A549 treated with AZD9567 at 1 μM for 4 hours (cell line): ENCODE results near the gene HOXB7. TPM values are rescaled to one million over a fixed set of nuclear protein-coding genes. Genes with fewer than 3 reads are reported as not detected.

ENCODE experiments used
- total RNA-seq: library from RNA; stranded (reverse); fragments of 200-300 nt; extraction: Qiagen RNA extraction; gene quantifications from 5 replicates; pipeline ENCODE4 v1.2.3, GENCODE V29; 2022; ENCODE audit not compliant: insufficient read depth

HOXB7 gene
- 28.7 to 29.9 TPM (median 29.0 TPM) in 5 replicates for total RNA-seq

DNA sequence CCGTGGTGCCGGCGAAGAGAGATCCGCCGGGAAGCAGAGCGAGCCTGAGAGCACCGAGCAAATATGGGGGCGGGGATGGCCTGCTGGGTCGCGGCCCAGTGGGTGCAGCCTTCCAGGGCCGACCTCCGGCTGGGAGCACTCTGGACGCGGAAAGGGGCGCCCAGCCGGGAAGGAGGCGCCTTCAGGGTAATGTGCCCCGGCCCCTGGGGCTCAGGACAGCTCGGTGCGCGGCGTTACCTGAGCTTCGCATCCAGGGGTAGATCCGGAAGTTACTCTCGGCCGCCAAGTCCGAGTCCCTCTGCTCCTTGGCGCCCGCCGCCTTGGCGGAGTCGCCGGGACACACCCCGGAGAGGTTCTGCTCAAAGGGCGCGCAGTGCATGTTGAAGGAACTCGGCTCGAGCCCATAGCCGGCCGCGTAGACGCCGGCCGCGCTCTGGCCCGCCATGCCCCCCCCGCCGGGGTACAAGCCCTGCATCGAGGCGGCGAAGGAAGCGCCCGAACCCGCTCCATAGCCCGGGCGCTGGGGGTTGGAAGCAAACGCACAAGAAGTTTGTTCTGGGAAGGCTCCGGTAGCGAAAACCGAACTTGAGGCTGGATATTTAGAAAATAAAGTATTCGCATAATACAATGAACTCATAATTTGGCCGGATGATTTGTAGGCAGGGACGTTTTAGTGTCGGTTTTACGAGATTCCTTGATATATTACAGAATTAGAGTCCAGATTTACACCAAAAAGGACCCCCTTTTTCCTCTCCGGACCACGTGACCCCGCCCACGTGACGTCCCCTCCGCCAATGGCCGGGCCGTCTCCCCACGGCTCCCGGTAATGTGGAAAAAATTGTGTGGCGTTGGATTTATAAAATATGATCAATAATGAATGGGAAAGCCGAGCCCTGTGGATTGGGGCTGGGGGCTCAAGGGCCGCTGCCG, at the start of gene HOXB7:
HOXB7 (minus strand) TSS at position 736 of the 930 bp plus-strand sequence; CDS start at position 637, 99 bp downstream.

DNA sequence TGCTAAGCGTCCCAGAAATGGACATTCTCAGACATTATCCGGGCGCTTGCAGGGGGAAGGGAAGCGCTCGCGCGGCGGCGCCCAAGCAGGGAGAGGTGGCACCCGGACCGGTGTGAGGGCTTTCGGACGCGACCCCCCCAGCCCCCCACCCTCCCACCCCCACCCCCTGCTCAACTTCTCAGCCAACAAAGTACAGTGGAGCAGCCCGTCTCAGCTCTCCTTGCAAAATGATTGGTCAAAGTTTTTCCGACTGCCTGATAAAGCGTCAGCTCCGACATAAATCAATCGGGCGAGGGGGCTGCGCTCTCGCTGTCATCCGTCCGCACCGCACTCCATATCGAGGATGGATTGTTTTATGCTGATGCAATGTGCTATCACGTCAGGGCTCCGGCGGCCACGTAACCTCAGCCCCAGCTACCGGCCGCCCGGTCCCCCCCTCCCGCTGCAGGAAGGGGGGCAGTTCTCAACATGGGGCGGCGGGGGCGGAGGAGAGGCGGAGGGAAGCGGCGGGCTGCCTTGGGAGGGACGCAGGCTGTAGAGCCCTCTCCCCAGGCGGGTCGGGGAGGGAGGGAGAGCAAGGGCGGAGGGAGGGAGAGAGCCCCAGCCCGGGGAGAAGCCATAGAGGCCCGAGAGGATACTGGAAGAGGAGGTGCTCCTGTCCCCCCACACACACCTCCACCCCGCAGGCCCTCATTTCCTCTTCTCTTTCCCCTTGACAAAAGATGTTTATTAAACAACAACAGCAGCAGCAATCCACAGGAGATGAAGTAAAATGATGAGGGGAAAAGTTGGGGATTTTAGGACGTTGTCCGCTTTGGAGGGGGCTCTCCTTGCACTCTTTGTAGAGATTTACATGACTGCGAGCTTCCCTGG, 15.7 kb upstream of the HOXB7 start, which contains the start of gene HOXB9:
HOXB9 (minus strand) TSS at position 114 of the 873 bp plus-strand sequence; CDS start at position 25, 89 bp downstream.

DNA sequence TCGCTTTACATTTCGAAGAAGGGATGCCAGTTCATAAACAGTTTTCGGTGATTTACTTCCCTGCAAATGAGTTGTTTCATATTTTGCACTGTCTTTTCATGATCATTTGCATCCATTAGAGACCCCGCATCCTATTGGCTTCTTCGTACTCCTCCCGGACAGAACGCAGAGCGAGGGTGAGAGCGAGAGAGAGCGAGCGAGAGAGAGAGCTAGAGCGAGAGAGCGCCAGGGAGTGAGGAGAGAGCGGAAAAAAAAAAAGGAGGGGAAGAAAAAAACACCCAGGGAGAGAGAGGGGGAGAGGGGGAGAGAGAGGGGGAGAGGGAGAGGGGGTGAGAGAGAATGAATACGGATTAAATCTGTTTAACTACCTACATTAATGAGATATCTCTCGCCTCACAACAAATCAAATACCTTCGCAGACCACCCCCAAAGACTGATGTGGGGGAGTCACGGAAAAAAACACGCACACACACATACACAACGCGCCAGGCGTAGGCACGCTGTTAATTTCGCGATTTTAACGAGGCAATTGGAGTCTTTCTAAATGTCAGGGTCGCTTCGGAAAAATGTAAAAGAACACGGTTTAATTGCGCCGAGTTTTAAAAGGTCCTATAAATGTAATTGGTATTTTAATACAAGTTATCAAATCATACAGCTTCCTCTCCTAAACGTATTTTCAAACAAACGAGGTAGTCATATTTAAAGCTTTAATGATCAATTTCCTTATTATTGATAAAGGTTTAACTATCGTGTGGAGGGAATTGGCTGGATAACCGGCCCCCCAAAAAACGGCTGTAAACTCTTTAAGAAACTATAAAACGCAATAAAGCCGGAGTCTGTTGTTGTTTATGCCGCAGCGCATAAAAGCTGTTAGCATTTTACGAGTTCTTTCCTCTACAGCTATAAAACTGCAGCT, 4.5 kb upstream of the HOXB7 start, which contains the start of gene HOXB8:
HOXB8 (minus strand) TSS at position 246 of the 916 bp plus-strand sequence. CDS start 588 bp downstream, outside the sequence.

DNA sequence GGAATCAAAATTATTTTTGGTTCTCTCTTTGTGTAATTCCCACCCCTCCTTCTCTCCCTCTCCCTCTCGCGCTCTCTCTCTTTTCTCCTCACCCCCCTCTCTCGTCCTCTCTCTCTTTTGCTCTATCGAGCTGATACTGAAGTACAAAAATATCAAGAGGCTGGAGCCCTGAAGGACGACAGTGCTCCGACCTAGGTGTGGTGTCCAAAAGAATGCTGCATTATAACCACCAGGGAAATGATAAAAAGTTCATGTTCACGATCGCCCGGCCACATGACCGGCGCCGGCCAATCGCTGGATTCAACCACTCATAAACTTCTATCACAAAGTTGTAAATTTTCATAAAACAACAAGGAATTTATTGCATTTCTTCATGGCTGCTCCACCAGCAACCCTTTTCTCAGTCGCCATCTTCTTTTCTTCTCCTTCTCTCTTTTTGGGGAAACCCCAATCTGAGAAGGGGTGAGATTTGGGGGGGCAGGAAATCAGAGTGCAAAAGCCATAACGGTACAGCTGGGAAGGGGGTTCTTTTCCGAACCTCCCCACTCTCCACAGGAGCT, 6.0 kb downstream of the HOXB7 start, which contains the start of gene HOXB6:
HOXB6 (minus strand) TSS at position 217 of the 560 bp plus-strand sequence. CDS start 6,836 bp downstream, outside the sequence.

DNA sequence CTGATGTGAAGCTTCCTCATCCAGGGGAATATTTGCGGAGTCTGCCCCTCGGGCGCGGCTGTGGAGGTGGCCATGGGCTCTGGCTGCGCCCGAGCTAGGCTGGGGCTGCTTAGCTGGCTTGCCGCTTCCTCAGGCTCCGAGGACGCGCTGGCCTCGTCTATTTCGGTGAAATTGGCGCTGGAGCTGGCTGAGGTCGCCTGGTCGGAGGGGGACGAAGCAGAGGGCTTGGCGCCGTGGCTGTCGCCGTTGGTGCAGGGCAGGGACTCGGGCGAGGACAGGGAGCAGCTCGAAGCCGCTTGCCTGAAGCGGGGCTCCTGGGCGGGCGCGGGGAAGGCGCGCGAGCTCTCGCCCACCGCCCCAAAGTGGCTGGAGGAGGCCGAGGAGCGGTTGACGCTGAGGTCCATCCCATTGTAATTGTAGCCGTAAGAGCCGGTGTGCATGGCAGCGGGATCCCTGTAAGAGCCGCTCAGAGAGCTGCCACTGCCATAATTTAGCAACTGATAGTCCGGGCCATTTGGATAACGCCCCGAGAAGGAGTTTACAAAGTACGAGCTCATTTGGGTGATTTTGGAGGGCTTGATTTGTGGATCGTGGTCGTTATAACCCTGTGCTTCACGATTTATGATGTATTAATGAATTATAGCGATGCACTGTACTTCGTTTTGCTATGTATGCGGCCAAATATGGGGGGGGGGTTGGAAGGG, 17.5 kb downstream of the HOXB7 start, which contains the start of gene HOXB5:
HOXB5 (minus strand) TSS at position 654 of the 704 bp plus-strand sequence; CDS start at position 557, 97 bp downstream.

DNA sequence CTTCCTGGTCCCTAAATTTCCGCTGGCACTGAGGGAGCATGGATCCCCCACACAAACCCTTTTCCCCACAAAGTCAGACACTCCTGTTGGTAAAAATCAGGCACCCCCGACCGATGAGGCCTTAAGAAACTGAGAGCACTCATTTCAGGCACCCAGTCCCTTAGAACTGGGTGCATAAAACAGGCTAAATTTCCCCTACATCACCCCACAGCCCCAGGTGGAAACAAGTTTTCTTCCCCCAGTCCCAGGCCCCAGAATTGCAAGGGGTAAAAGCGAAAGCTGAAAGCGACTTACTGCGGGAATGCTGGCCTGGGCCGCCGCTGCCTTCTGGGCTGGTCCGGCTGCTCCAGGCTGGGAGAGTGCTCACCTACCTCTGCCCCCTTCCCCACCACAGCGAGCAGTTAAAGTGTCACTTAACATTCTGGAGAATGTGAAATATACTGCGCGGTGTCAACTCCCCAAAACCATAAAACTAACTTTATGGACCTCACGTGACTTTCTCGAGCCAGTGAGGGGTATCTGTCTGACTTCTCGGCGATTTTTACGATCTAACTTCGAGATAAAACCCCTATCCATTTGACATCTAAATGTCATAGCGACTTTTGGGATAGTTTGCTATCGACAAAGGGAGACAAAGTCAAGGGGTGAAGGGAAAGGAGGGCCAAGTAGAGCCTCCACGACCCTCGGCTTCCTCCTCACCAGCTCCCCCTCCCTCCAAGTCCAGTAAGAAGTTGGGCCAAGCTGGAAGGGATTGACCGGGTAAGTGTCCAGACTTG, 20.8 kb downstream of the HOXB7 start, which contains the start of gene HOXB3:
HOXB3 (minus strand) TSS at position 411 of the 776 bp plus-strand sequence. CDS start 37,767 bp downstream, outside the sequence.

DNA sequence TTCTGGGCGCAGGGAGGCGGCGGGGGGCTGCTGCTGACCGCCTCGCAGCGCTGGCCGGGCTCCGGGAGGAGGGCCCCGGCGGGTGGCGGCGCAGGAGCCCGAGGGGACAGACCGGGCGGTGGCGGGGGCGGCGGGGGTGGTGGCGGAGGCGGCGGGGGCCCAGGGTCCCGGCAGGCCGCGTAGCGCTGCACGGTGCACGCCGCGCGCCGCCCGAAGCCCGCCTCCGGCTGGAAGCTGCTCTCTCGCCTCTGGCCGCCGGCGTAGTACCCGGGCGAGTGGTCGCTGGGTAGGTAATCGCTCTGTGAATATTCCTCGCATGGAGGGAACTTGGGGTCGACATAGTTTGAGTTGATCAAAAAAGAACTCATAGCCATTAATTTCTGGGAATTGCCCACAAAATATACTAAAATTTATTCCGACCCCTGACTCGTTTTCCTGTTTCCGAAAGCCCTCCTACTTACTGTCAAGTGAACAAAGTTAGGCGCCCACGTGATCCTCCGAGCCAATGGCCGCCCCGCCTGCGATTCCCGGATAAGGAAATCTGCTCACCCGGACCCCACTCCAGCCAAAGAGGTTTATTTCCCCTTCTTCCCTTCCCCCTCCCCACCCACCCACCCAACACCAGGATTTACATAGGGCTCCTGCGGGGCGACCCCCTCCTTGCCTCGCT, 32.7 kb downstream of the HOXB7 start, which contains the start of gene HOXB4:
HOXB4 (minus strand) TSS at position 405 of the 670 bp plus-strand sequence; CDS start at position 374, 31 bp downstream.

Other genes with a start within 250 kb of the HOXB7 start
- 0.17 TPM in 1 of 5 replicates, not detected in the others for gene SKAP1, start 180.8 kb downstream of the HOXB7 start, total RNA-seq
- not detected in 5 replicates for gene HOXB1, start 80.0 kb downstream of the HOXB7 start, total RNA-seq
- gene HOXB2, start 65.9 kb downstream of the HOXB7 start, total RNA-seq = 0.40 to 2.4 TPM (median 0.45 TPM) in 5 replicates
- gene HOXB4, start 32.7 kb downstream of the HOXB7 start, total RNA-seq = 0.09 to 0.13 TPM (median 0.12 TPM) in 4 of 5 replicates, not detected in the other
- gene HOXB3, start 20.8 kb downstream of the HOXB7 start, total RNA-seq = 3.1 to 5.1 TPM (median 5.1 TPM) in 5 replicates
- 2.0 to 2.5 TPM (median 2.4 TPM) in 4 of 5 replicates, not detected in the other for gene HOXB5, start 17.2 kb downstream of the HOXB7 start, total RNA-seq
- gene HOXB6, start 6.0 kb downstream of the HOXB7 start, total RNA-seq = 1.7 to 7.0 TPM (median 5.0 TPM) in 5 replicates
- gene HOXB8, start 4.3 kb upstream of the HOXB7 start, total RNA-seq = 4.1 to 5.5 TPM (median 5.0 TPM) in 5 replicates
- 6.8 to 10.4 TPM (median 7.2 TPM) in 5 replicates for gene HOXB9, start 15.3 kb upstream of the HOXB7 start, total RNA-seq
- gene PRAC1, start 111.5 kb upstream of the HOXB7 start, total RNA-seq = not detected in 5 replicates
- gene PRAC2, start 112.2 kb upstream of the HOXB7 start, total RNA-seq = not detected in 5 replicates
- gene HOXB13, start 117.7 kb upstream of the HOXB7 start, total RNA-seq = 1.4 to 1.8 TPM (median 1.6 TPM) in 5 replicates
- gene TTLL6, start 206.2 kb upstream of the HOXB7 start, total RNA-seq = 0.45 to 0.91 TPM (median 0.61 TPM) in 4 of 5 replicates, not detected in the other
- gene CALCOCO2, start 220.0 kb upstream of the HOXB7 start, total RNA-seq = 66.8 to 84.7 TPM (median 72.8 TPM) in 5 replicates